ENCODE data around the gene PCGF5. TPM values are rescaled to one million over a fixed set of nuclear protein-coding genes. Genes with fewer than 3 reads are reported as not detected.

The PCGF5 gene
- total and polyA plus RNA-seq, 2 of the 8 experiments (the other 6 are each of a cell fraction or from before 2014, with no cell fraction given), result 5.8 to 8.4 TPM

DNA sequence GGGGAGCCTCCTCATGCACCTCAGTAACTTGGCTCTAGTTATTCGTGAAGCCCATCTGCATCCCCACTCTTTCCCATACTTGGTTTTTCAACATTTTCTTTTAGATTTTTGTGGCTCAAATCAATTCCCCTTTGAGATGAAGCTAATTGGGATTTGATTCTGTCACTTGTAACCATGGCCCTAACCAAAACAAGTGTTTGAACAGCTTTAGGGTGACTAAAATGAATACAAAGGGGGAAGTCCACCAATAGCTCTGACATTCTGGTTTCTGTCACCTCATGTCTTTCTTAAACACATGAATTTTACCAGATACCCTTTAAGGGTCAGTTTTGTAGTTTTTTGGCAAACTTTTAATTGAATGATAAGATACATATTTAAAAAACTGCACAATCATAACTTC is 87.0 kb downstream of the PCGF5 start:
- H3K23ac ChIP-seq (ENCODE audit: insufficient read length), result no peak overlapping the region
- DNase-seq (ENCODE audit: low read depth in 1 of 2, low spot score in 2 of 2), result no peak
- no peaks in the 10 kb centered on the region for H3K9me3 ChIP-seq (ENCODE audit: insufficient read depth in 2 of 2, low read depth in 1 of 2, low read length in 1 of 2)
- H3K36me3 ChIP-seq (ENCODE audit: control insufficient read depth in 2 of 4, insufficient read depth in 4 of 4, low read length in 3 of 4), result no peaks in the 10 kb centered on the region
- H2AFZ ChIP-seq (ENCODE audit: low read length), result no peak overlapping the region
- no peak overlapping the region for H3K56ac ChIP-seq (replicated peaks; ENCODE audit: insufficient read length, low read depth, low read length)
- WGBS, 2 experiments (ENCODE audit: extremely low coverage in 1 of 2, insufficient coverage in 1 of 2, insufficient read length in 1 of 2, insufficient replicate concordance in 2 of 2, low coverage in 1 of 2, low lambda C conversion rate in 2 of 2, missing lambda C conversion rate in 1 of 2), result 89% methylated on average over 1 of the region's 1 CpG; no CpG with 5 or more reads in 1 of the 2 experiments
- no peak overlapping the region for H2AK5ac ChIP-seq (ENCODE audit: low read depth, low read length)
- H3K4me1 ChIP-seq (replicated peaks in 1 of 4; ENCODE audit: control insufficient read depth in 3 of 4, insufficient read depth in 4 of 4, low read length in 3 of 4), result no peaks in the 10 kb centered on the region
- no peak overlapping the region for H3K27ac ChIP-seq (ENCODE audit: low read depth, low read length)
- ChIA-PET CTCF (ENCODE audit: partially characterized antibody) (interaction anchor here (2.3 kb wide), 1 partner anchor 9 kb away, joined by 19 read pairs; no protein-coding TSS in a partner anchor), POLR2A (ENCODE audit: partially characterized antibody) (no interaction called here)
- FAIRE-seq, result no peak
- no peak overlapping the region for H2BK5ac ChIP-seq (ENCODE audit: low read depth, low read length)
- H3K4me2 ChIP-seq (ENCODE audit: insufficient read depth in 1 of 2, low read depth in 2 of 2, low read length in 2 of 2), result no peak overlapping the region
- H3K79me2 ChIP-seq (ENCODE audit: control insufficient read depth in 1 of 2, insufficient read depth in 2 of 2, low read length in 2 of 2), result no peaks in the 10 kb centered on the region
- H2BK12ac ChIP-seq (ENCODE audit: low read depth, low read length), result no peak overlapping the region
- no peak overlapping the region for H4K5ac ChIP-seq (ENCODE audit: insufficient read length, low read depth, low read length)
- no peak overlapping the region for H3K4ac ChIP-seq (replicated peaks; ENCODE audit: insufficient read length, low read depth, low read length)
- H3K23me2 ChIP-seq (ENCODE audit: low read depth, low read length), result no peaks in the 10 kb centered on the region
- H2BK20ac ChIP-seq (ENCODE audit: low read length), result no peak overlapping the region
- H3K27me3 ChIP-seq (replicated peaks in 1 of 4; ENCODE audit: control insufficient read depth in 3 of 4, extremely low read depth in 1 of 4, insufficient read depth in 3 of 4, low read length in 3 of 4), result no peaks in the 10 kb centered on the region
- H2BK120ac ChIP-seq (replicated peaks; ENCODE audit: low read depth, low read length), result no peak overlapping the region
- H3K79me1 ChIP-seq (ENCODE audit: low read depth, low read length), result no peaks in the 10 kb centered on the region
- no peak overlapping the region for H3K9ac ChIP-seq (replicated peaks in 1 of 4; ENCODE audit: extremely low read depth in 1 of 4, low read depth in 3 of 4, low read length in 3 of 4)
- H3K14ac ChIP-seq (ENCODE audit: insufficient read length), result no peak overlapping the region
- no peak overlapping the region for H3K4me3 ChIP-seq (ENCODE audit: extremely low read depth in 1 of 4, insufficient read depth in 2 of 4, low read depth in 3 of 4, low read length in 4 of 4)
- H2BK15ac ChIP-seq (ENCODE audit: low read length), result no peak overlapping the region
- TF ChIP-seq KDM1A (IDR thresholded peaks at IDR 0.05; ENCODE audit: borderline replicate concordance, low read length), result no peak
- TF ChIP-seq, protein P1, sequence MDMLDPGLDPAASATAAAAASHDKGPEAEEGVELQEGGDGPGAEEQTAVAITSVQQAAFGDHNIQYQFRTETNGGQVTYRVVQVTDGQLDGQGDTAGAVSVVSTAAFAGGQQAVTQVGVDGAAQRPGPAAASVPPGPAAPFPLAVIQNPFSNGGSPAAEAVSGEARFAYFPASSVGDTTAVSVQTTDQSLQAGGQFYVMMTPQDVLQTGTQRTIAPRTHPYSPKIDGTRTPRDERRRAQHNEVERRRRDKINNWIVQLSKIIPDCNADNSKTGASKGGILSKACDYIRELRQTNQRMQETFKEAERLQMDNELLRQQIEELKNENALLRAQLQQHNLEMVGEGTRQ (IDR thresholded peaks at IDR 0.05; ENCODE audit: low read length), result no peak
- no peak for TF ChIP-seq NRF1 (IDR thresholded peaks at IDR 0.05; ENCODE audit: low read depth, low read length)
- TF ChIP-seq HDAC2 (IDR thresholded peaks at IDR 0.05; ENCODE audit: borderline replicate concordance in 1 of 2, low read depth in 2 of 2, low read length in 2 of 2), result no peak
- no peak overlapping the region for H4K8ac ChIP-seq (ENCODE audit: extremely low read depth, insufficient read depth, low read length)
- no peaks in the 10 kb centered on the region for H4K20me1 ChIP-seq (replicated peaks in 1 of 2; ENCODE audit: control insufficient read depth in 1 of 2, insufficient read depth in 2 of 2, low read length in 2 of 2)
- no peak overlapping the region for H4K91ac ChIP-seq (replicated peaks; ENCODE audit: insufficient read length, low read length)
- H3K18ac ChIP-seq (ENCODE audit: extremely low read depth, low read length), result no peak overlapping the region
